Testis (tissue), 2 donors: ENCODE results near the gene ARFRP1.

Experiments
- POLR2A ChIP-seq: fragments of 450-650 bp; IDR thresholded peaks from one replicate; pipeline ENCODE4 v1.6.1; 2017; ENCODE audit warnings: antibody characterized with exemption, mild to moderate bottlenecking, moderate library complexity
- TF ChIP-seq, protein P1 (sequence below), 3 experiments: fragments of 450-650 bp in 2 of 3; fragments of 200-600 bp in 1 of 3; sonication (generic) in 1 of 3; IDR thresholded peaks; one replicate each; pipeline ENCODE4 v1.5.1; 2016 to 2019; ENCODE audit warnings: antibody characterized with exemption in 3 of 3, mild to moderate bottlenecking in 2 of 3, moderate library complexity in 1 of 3

DNA sequence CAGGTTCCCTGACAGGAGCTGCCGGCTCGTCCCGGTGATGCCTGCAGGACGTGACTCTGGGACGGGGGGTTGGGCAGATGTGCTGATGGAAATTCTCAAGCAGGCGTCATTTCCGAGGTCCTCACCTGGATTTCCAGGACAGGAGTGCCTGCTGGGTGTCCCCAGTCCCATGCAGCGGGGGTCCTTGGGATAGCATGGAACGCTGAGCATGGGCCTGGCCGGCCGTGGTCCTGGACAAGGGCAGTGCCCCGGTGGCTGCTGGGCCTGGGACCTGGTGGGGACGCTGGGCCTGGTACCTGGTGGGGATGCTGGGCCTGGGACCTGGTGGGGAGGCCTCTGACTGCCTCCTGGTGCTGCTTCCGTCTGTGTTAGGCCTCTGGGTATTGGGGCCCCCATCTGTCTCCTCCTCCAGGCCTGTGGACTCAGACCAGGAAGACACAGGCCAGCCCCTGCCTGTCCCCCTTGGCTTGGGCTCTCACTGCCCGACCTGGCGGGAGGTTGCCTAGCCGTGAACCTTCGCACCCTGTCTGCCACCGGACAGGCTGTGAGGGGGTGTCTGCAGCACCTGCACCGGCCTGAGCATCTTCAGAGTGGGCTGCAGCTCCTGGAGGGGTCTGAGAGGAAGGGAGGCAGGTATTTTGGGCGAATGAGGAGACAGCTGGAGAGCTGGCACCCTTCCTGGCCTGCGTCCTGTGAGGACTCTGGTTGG, 43.5 kb downstream of the ARFRP1 start:
- TF ChIP-seq, protein P1, sequence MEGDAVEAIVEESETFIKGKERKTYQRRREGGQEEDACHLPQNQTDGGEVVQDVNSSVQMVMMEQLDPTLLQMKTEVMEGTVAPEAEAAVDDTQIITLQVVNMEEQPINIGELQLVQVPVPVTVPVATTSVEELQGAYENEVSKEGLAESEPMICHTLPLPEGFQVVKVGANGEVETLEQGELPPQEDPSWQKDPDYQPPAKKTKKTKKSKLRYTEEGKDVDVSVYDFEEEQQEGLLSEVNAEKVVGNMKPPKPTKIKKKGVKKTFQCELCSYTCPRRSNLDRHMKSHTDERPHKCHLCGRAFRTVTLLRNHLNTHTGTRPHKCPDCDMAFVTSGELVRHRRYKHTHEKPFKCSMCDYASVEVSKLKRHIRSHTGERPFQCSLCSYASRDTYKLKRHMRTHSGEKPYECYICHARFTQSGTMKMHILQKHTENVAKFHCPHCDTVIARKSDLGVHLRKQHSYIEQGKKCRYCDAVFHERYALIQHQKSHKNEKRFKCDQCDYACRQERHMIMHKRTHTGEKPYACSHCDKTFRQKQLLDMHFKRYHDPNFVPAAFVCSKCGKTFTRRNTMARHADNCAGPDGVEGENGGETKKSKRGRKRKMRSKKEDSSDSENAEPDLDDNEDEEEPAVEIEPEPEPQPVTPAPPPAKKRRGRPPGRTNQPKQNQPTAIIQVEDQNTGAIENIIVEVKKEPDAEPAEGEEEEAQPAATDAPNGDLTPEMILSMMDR (IDR thresholded peaks at IDR 0.05): no peak
- no peak for TF ChIP-seq POLR2A
